Type B pancreatic cell (in vitro differentiated cells): Measurements from ENCODE around the gene FGD6. TPM values are rescaled to one million over a fixed set of nuclear protein-coding genes. Genes with fewer than 3 reads are reported as not detected.

Experiments
- DNase-seq: peaks from one replicate; pipeline ENCODE4 v3.0.0; 2021; ENCODE audit warnings: mixed read lengths; ENCODE audit not compliant: unreplicated experiment; ENCODE audit errors: extremely low spot score
- H3K27ac Mint-ChIP-seq: 2 replicates; pipeline ENCODE4 v1.8.0; 2021; ENCODE audit warnings: mild to moderate bottlenecking, mixed read lengths
- H3K27me3 Mint-ChIP-seq: 2 replicates; pipeline ENCODE4 v1.8.0; 2021; ENCODE audit warnings: mixed read lengths
- H3K36me3 Mint-ChIP-seq: 2 replicates; pipeline ENCODE4 v1.8.0; 2021; ENCODE audit warnings: mixed read lengths
- H3K4me1 Mint-ChIP-seq: one replicate; pipeline ENCODE4 v1.8.0; 2021; ENCODE audit warnings: mixed read lengths; ENCODE audit not compliant: unreplicated experiment
- H3K4me3 Mint-ChIP-seq: 2 replicates; pipeline ENCODE4 v1.8.0; 2021; ENCODE audit warnings: mild to moderate bottlenecking, mixed read lengths
- H3K9me3 Mint-ChIP-seq: 2 replicates; pipeline ENCODE4 v1.8.0; 2021; ENCODE audit warnings: mixed read lengths
- CTCF ChIP-seq: fragments of 200-600 bp; sonication (generic); conservative IDR thresholded peaks from 2 replicates; pipeline ENCODE4 v1.5.0; 2021; ENCODE audit warnings: antibody characterized with exemption, mild to moderate bottlenecking
- total RNA-seq: library from RNA; stranded (reverse); gene quantifications from 2 replicates; pipeline ENCODE4 v1.2.1, GENCODE V29; 2021; ENCODE audit warnings: low replicate concordance

Gene FGD6
- total RNA-seq, 1 donor from 2014 or later: 27.5 TPM

GRCh38 chr12:95116341-95116740, 100.9 kb downstream of the FGD6 start:
- DNase-seq: no peak
- peaks cover 5% of the 10 kb centered on the region for H3K36me3 Mint-ChIP-seq
- H3K4me3 Mint-ChIP-seq: no peak overlapping the region
- peak overlapping the region; percentile 39 for H3K27ac Mint-ChIP-seq
- no peak for TF ChIP-seq CTCF
- H3K9me3 Mint-ChIP-seq: no peaks in the 10 kb centered on the region
- H3K27me3 Mint-ChIP-seq: no peaks in the 10 kb centered on the region
- H3K4me1 Mint-ChIP-seq: peaks cover 8% of the 10 kb centered on the region

- DNase-seq: no peak
- Mint-ChIP-seq H3K4me3 (no peak overlapping the region), H3K36me3 (peaks cover 9% of the 10 kb centered on the region), H3K4me1 (peaks cover 8% of the 10 kb centered on the region), H3K27me3 (no peaks in the 10 kb centered on the region), H3K9me3 (no peaks in the 10 kb centered on the region), H3K27ac (no peak overlapping the region)
- no peak for TF ChIP-seq CTCF
Observed at GRCh38 chr12:95115641-95116040, 101.6 kb downstream of the FGD6 start.

GRCh38 chr12:95114766-95115405, 102.4 kb downstream of the FGD6 start:
- H3K36me3 Mint-ChIP-seq: peaks cover 9% of the 10 kb centered on the region
- H3K27me3 Mint-ChIP-seq: no peaks in the 10 kb centered on the region
- H3K9me3 Mint-ChIP-seq: no peaks in the 10 kb centered on the region
- no peak overlapping the region for H3K4me3 Mint-ChIP-seq
- no peak for DNase-seq
- H3K27ac Mint-ChIP-seq: no peak overlapping the region
- peaks cover 8% of the 10 kb centered on the region for H3K4me1 Mint-ChIP-seq
- TF ChIP-seq CTCF: no peak

- TF ChIP-seq CTCF: no peak
- Mint-ChIP-seq H3K9me3 (no peaks in the 10 kb centered on the region), H3K36me3 (peaks cover 34% of the 10 kb centered on the region), H3K4me3 (no peak overlapping the region), H3K4me1 (peaks cover 9% of the 10 kb centered on the region), H3K27me3 (no peaks in the 10 kb centered on the region), H3K27ac (no peak overlapping the region)
- DNase-seq: no peak
Observed at GRCh38 chr12:95107362-95107761, 109.9 kb downstream of the FGD6 start.

GRCh38 chr12:95105540-95105939, 111.7 kb downstream of the FGD6 start:
- DNase-seq: no peak
- Mint-ChIP-seq H3K4me3 (no peak overlapping the region), H3K36me3 (peaks cover 33% of the 10 kb centered on the region), H3K27ac (no peak overlapping the region), H3K4me1 (peaks cover 9% of the 10 kb centered on the region), H3K9me3 (no peaks in the 10 kb centered on the region), H3K27me3 (no peaks in the 10 kb centered on the region)
- no peak for TF ChIP-seq CTCF
